GM12865 (cell line): ENCODE data around the gene SHH.
"Not testable (repeated sequence)": the region's sequence is repeated elsewhere in the genome, so short reads cannot be mapped to it uniquely, and the experiment has no call there.

Experiments used
- DNase-seq: peaks from one replicate; pipeline ENCODE4 v3.0.0; 2010; ENCODE audit warnings: low read depth
- H3K4me3 ChIP-seq: 2 replicates; pipeline ENCODE4 v1.5.1; 2011; ENCODE audit warnings: mild to moderate bottlenecking, low read depth, low read length, control low read depth
- TF ChIP-seq, protein P1 (sequence below): IDR thresholded peaks from 2 replicates; pipeline ENCODE4 v1.5.1; 2011; ENCODE audit warnings: low read length, control low read depth, low read depth, inconsistent platforms; ENCODE audit not compliant: insufficient read depth; ENCODE audit errors: missing control alignments

The SHH gene

GRCh38 chr7:155842496-155843265 lies 30.4 kb upstream of the SHH start:
- no peak for DNase-seq
- TF ChIP-seq, protein P1, sequence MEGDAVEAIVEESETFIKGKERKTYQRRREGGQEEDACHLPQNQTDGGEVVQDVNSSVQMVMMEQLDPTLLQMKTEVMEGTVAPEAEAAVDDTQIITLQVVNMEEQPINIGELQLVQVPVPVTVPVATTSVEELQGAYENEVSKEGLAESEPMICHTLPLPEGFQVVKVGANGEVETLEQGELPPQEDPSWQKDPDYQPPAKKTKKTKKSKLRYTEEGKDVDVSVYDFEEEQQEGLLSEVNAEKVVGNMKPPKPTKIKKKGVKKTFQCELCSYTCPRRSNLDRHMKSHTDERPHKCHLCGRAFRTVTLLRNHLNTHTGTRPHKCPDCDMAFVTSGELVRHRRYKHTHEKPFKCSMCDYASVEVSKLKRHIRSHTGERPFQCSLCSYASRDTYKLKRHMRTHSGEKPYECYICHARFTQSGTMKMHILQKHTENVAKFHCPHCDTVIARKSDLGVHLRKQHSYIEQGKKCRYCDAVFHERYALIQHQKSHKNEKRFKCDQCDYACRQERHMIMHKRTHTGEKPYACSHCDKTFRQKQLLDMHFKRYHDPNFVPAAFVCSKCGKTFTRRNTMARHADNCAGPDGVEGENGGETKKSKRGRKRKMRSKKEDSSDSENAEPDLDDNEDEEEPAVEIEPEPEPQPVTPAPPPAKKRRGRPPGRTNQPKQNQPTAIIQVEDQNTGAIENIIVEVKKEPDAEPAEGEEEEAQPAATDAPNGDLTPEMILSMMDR, result no peak
- H3K4me3 ChIP-seq, result no peak overlapping the region

- DNase-seq, result no peak
- H3K4me3 ChIP-seq, result no peak overlapping the region
- TF ChIP-seq, protein P1, result no peak
Measured at GRCh38 chr7:155840909-155841308, 28.6 kb upstream of the SHH start.

DNA sequence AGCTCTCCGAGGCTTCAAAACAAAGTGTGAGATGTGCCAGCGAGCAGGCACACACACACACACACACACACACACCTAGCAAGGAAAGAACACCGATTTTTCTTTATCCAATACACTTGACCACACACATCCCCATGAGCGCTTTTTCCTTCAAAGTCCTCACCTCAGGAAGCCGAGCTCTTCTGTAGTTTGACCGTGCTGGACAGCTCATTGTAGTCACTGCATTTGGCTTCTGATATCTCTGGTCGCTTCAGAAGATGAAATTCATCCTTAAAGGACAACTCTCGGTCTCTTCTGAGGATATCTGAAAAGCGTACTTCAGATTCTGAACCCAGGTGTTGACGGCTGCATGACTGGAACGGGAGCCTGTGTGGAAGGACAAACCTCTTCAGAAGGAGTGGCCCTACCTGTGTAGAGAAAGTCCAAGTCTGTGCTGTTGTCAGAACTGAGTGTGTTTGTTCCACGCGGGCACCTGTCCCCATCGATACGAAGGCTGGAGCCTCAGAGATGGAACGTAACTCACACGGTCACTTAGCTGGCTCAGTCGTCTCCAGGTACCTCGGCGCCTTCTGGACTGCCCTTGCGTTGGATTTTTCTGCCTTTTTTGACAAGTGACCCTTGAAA lies 28.1 kb upstream of the SHH start:
- TF ChIP-seq, protein P1, result no peak
- DNase-seq, result no peak
- H3K4me3 ChIP-seq, result no peak overlapping the region

- TF ChIP-seq, protein P1, result no peak
- no peak overlapping the region for H3K4me3 ChIP-seq
- no peak for DNase-seq
Measured at GRCh38 chr7:155839461-155839860, 27.2 kb upstream of the SHH start.

GRCh38 chr7:155838312-155838711 lies 26.0 kb upstream of the SHH start:
- DNase-seq, H3K4me3 ChIP-seq: not testable (repeated sequence)

DNA sequence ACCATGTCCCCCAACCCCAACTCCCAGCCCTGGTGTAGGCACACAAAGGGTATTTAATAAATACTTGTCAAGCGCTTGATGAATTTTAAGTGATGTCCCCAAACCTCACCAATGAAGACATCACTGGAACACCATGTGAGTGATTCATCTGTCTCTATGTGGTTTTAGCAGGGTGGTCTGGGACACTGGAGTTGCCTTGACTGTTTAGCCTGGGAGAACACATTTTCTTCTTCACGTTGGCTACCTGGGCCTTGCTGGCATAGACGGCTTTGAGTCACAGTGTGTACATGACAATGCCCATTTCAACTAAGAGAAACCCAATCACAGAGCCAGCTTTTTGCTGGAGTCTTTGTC lies 24.8 kb upstream of the SHH start:
- TF ChIP-seq, protein P1, result no peak
- H3K4me3 ChIP-seq, result no peak overlapping the region
- DNase-seq, result no peak

DNA sequence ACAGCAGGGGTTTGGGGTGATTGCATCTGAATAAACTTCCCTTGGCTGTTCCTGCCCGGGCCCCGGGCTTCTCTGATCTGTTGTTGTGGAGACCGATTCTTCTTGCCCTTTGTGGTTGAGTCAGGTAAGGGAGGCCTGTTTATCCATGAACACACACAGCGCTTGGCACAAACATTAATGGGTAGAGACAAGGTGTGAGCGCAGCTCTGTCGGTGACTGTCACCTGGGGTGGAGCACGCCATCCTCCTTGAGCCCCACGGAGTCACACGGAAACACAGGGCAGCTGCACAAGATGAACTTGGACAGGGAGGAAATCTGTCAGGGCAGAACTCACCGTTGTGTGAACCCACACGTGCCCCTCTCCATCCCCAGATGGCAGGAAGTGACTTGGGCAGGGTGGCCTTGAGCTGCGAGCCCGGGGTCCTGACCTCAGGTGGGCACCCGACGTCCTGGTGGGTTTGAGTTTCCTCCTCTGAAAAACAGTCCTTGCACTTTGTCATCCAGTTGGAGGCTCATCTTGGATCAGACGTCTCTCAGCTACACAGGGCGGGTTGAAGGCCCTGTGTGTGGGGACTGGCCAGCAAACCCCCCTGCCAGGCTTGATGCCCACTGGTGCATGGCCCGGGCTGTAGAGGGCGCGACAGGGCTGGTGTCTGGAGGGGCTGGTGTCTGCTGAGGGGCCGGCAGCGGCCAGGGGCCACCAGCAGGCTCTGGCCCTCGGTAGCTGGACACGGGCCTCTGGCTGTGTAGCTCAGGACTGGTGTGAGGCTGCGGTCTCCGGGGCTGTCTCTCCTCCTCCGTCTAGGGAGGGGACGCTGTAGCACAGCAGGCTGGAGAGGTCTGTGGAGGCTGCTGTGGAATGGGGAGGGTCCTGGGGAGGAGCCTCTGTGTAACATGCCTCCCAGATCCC lies 24.2 kb upstream of the SHH start:
- TF ChIP-seq, protein P1, result no peak
- no peak for DNase-seq
- H3K4me3 ChIP-seq, result no peak overlapping the region
